Skin epidermis (tissue), 12 donors: Measurements from ENCODE around the gene RBM12.

Experiments used
- H3K27ac ChIP-seq, 21 experiments: fragments of 200-600 bp; sonication (generic) in 11 of 21; one replicate each; pipeline ENCODE4 v1.5.0; 2020; ENCODE audit warnings: mild to moderate bottlenecking in 3 of 21, inconsistent platforms in 2 of 21, moderate library complexity in 2 of 21
- H3K4me3 ChIP-seq, 7 experiments: fragments of 200-600 bp; sonication (generic) in 2 of 7; one replicate each; pipeline ENCODE4 v1.5.0; 2020; ENCODE audit warnings: inconsistent platforms in 2 of 7, mild to moderate bottlenecking in 2 of 7, moderate library complexity in 1 of 7

The RBM12 gene

DNA sequence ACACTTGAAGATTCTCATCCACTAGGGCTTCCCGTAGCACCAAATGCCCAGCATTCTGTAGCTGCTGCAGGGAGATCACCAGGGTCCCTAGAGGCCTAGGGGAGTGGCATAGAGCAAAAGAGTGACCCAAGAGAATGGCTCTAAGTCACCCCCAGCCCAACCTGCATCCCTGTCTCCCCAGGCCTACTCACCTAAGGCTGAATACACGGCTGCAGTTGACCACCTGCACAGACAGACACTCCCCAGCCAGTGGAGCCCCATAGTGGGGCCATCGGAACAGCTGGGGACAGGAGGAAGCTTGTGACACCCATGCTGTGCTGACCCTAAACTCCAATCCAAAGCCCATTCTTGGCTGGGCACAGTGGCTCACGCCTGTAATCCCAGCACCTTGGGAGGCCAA lies 58.6 kb downstream of the RBM12 start:
- Histone ChIP-seq H3K27ac (no peak overlapping the region), H3K4me3 (no peak overlapping the region)

DNA sequence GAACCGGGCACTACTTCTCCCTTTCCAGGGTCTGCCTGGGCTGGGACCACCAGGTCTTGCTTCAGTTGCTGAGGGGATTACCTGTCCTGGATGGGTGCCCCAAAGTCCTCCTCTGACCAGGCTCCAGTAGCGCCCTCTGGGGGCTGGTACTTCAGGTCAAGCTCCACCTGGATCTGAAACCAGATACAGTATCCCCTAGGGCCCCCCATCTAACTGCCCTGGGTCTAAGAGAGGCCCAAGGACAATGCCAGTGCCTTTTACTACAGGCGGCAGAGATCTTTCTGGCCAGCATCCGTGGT lies 60.3 kb downstream of the RBM12 start:
- no peak overlapping the region for H3K4me3 ChIP-seq
- H3K27ac ChIP-seq = no peak overlapping the region

DNA sequence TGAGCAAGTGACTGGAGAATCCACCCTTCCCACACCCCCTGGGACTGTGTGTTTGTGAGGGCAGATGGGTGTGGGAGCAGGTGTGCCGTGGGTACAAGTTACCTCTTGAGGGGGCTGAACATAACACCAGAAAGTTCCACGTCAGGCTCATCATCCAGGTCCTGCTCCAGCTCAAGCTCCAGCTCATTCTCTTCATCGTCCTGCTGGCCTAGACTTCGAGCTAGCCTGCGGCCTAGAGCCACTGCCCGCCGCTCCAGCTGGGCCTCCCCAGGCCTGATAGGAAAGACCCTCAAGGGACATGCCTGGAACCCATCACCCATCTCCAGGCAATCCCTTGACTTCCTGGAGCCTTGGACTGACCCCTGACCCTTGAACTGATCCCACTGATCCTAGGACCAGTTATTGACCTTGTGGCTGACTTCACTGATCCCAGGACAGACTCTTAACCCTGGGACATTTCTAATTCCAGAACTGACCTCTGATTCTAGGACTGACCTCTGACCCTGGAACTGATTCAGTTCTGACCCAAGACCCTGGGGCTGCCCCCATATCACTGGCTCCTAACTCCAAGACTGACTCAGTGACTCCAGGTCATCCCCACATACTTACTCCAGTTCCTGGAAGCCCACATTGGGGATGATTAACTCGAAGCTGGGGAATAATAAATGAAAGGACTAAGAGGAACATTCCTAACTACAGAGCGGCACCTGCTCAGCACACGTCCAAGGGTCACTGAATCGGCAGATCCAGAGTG lies 60.8 kb downstream of the RBM12 start:
- Histone ChIP-seq H3K4me3 (no peak overlapping the region), H3K27ac (no peak overlapping the region)

DNA sequence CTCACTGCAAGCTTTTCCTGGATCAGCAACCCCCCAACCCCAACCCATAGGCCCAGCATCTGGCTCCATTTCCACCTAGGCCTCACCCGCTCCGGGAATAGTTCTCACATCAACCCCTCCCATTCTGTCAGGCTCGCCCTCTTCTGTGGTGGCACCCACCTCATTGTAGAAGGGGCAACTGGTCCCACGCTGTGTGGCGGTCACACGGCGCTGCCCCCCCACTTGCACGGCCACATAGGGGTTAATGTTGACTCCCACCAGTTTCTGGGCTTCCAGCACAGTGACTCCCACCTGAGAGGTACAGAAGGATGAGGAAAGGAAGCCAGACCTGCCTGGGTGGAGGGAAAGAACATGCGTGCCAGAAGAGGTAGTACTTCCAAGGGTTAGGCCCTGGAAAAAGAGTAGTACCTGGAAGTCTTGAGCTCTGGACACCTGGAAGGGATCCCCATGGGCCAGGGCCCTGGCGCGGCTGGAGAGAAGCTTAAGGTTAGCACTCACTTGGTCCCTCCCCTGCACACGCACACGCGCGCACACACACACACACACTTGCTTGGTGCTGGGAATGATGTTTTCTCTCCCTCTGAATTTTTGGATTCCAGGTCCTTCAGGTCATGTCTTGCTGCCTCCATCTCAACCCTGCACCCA lies 61.7 kb downstream of the RBM12 start:
- no peak overlapping the region for H3K4me3 ChIP-seq
- H3K27ac ChIP-seq = no peak overlapping the region

DNA sequence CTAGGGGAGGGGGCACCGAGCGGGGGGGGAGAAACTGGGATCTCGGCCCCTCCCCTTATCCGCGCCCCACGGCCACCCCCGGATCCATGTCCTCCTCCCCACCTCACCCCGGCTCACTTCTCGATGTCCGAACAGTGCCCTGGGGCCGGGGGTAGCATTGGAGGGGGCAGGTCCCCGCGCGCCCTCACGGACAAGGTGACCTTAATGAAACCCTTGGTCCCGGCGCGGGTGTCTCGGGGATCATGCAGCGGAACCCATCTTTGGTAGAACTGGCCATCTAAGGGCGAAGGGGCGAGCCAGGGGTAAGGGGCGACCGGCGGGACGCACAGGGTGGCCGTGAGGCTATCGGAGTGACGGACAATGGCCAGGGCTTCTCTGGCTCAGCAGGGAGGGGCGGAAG lies 62.7 kb downstream of the RBM12 start:
- peak overlapping the region in 1 of 21 experiments; percentile 29 for H3K27ac ChIP-seq
- peak overlapping the region; percentile 16 to 45 (median 32) for H3K4me3 ChIP-seq

DNA sequence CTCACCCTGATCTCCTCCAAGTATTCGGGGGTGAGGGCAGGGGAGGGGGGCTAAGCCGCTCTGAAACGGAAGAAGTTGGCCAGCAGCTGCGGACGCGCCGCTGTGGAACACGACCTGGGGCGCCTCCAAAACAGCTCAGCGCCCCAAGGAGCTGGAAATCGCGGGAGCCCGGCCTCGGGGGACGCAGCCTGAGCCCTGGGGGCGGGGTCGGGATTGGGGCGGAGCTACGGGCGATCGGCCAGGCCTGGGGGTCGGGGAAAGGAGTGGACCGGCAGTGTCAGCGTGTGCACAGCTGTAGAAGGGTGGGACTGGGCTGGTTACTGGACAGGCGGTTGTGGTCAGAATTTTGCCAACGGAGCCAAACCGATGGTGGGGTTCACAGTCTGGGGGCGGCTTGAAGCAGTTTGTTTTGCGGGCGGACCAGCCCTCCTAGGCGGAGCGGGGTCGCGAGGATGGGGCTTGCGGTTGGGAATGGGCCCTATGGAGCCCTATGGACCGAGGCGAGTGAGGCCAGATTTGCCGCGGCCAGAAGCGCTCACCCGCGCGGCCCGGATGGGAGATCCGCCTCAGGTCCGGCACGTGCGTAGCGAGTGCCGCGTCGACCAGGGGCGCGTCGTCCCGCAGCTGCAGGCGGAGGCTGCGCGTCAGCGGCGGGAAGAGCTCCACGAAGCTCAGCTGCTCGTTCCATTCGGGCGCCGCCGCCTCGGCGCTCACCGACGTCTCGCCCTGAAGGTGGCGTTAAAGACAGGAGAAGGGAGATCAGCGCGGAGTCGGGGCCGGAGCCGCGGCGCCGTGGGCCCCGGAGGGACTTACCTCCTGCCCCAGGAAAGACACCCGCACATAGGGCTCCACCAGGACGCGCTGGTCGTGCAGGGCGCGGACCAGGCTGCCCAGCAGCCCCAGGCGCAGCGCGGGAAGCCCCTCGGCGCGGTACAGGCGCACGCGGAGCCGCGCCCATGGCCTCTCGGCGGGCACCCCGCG lies 63.4 kb downstream of the RBM12 start:
- Histone ChIP-seq H3K4me3 (peak overlapping the region; percentile 16 to 45 (median 32)), H3K27ac (peak overlapping the region in 1 of 21 experiments; percentile 29)

DNA sequence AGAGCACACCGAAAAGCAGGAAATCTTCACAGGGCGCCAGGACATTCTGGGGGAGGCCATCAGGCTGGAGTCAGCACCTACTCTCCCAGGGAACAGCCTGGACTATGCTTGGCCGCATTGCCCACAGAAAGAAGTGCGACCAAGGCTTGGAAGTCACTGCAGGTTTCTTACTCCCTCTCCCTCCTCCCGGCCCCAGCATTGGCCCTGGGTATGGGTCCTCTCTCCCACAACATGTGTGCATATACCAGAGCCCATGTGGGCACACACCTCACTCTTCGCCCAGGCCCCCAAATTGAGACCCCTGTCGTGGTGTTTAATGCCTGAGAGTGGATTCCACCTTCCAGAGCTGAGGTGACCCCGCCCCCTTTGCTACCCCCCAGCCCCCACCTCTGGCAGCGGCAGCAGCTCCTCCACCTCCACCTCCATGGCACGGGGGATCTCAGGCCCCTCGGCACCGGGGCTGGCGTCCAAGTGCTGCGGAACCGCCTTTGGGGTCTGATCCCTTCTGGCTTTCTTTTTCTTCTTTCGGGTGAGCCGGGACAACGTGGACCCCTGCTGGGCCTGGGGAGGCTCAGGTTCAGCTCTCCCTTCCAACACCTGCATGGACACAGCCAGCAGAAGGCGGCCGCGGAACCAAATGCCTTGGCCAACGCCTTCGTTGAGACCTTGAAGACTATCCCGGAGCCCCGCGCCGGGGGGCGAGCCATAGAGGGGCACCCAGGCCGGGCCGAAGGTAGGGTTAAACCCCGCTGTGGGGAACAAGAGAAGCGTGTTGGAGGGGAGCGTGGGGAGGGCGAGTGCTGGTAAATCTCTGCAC lies 64.3 kb downstream of the RBM12 start:
- H3K4me3 ChIP-seq = peak overlapping the region in 6 of 7 experiments; percentile 16 to 45 (median 28)
- no peak overlapping the region for H3K27ac ChIP-seq

DNA sequence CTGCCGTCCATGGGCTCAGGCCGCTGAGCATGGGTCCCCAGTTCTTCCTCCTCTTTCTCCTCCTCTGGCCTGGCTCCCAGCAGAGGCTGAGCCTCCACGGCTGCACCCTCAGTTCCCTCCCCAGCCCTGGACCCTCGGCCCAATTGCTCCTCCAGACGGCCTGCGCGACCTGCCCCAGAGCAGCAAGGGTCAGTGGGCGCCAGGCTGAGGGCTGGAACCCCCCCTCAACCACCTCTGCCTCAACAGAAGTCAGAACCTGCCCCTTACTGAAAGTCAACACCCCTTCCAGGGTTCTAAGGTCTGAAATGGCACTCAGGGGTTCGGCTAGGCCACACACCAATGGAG lies 65.0 kb downstream of the RBM12 start:
- Histone ChIP-seq H3K4me3 (no peak overlapping the region), H3K27ac (no peak overlapping the region)
